Nephron progenitor cell (in vitro differentiated cells): ENCODE results near the gene ZBTB40.
A peak's percentile ranks its signal among the peaks of the same experiment; 100 is the strongest.

Source experiments
- DNase-seq: peaks from one replicate; pipeline ENCODE4 v3.0.0; 2021
- H3K27ac Mint-ChIP-seq: 2 replicates; pipeline ENCODE4 v1.8.0; 2021; ENCODE audit warnings: mild to moderate bottlenecking, moderate library complexity, mixed read lengths
- H3K27me3 Mint-ChIP-seq: 2 replicates; pipeline ENCODE4 v1.8.0; 2021; ENCODE audit warnings: mild to moderate bottlenecking, low read depth, mixed read lengths; ENCODE audit not compliant: poor library complexity
- H3K36me3 Mint-ChIP-seq: 2 replicates; pipeline ENCODE4 v1.8.0; 2021; ENCODE audit warnings: low read depth, mixed read lengths
- H3K4me1 Mint-ChIP-seq: 2 replicates; pipeline ENCODE4 v1.8.0; 2021; ENCODE audit warnings: mixed read lengths
- H3K4me3 Mint-ChIP-seq: 2 replicates; pipeline ENCODE4 v1.8.0; 2021; ENCODE audit warnings: mild to moderate bottlenecking, moderate library complexity, mixed read lengths
- H3K9me3 Mint-ChIP-seq: 2 replicates; pipeline ENCODE4 v1.8.0; 2021; ENCODE audit warnings: mild to moderate bottlenecking, moderate library complexity, mixed read lengths
- CTCF ChIP-seq: fragments of 200-600 bp; sonication (generic); IDR thresholded peaks from 2 replicates; pipeline ENCODE4 v1.5.0; 2021; ENCODE audit warnings: antibody characterized with exemption

Gene ZBTB40

GRCh38 chr1:22539510-22540118 is 88.0 kb downstream of the ZBTB40 start:
- Mint-ChIP-seq H3K4me3 (no peak overlapping the region), H3K27me3 (peaks cover 21% of the 10 kb centered on the region), H3K36me3 (no peaks in the 10 kb centered on the region), H3K27ac (peak overlapping the region; percentile 22), H3K4me1 (peaks cover 16% of the 10 kb centered on the region), H3K9me3 (no peaks in the 10 kb centered on the region)
- DNase-seq: no peak
- no peak for TF ChIP-seq CTCF

GRCh38 chr1:22540337-22540736 is 88.7 kb downstream of the ZBTB40 start:
- no peak for TF ChIP-seq CTCF
- Mint-ChIP-seq H3K27ac (peak overlapping the region; percentile 22), H3K27me3 (peaks cover 26% of the 10 kb centered on the region), H3K9me3 (no peaks in the 10 kb centered on the region), H3K4me1 (peaks cover 16% of the 10 kb centered on the region), H3K4me3 (no peak overlapping the region), H3K36me3 (no peaks in the 10 kb centered on the region)
- DNase-seq: no peak

GRCh38 chr1:22542886-22543285 is 91.2 kb downstream of the ZBTB40 start:
- TF ChIP-seq CTCF: no peak
- H3K36me3 Mint-ChIP-seq: no peaks in the 10 kb centered on the region
- H3K4me1 Mint-ChIP-seq: peaks cover 12% of the 10 kb centered on the region
- H3K4me3 Mint-ChIP-seq: no peak overlapping the region
- peaks cover 51% of the 10 kb centered on the region for H3K27me3 Mint-ChIP-seq
- DNase-seq: no peak
- no peaks in the 10 kb centered on the region for H3K9me3 Mint-ChIP-seq
- H3K27ac Mint-ChIP-seq: no peak overlapping the region

- Mint-ChIP-seq H3K4me3 (no peak overlapping the region), H3K36me3 (no peaks in the 10 kb centered on the region), H3K27me3 (peaks cover 55% of the 10 kb centered on the region), H3K9me3 (no peaks in the 10 kb centered on the region), H3K4me1 (peaks cover 5% of the 10 kb centered on the region), H3K27ac (no peak overlapping the region)
- no peak for DNase-seq
- TF ChIP-seq CTCF: no peak
Measured at GRCh38 chr1:22543679-22544078, 92.0 kb downstream of the ZBTB40 start.

- no peak for DNase-seq
- Mint-ChIP-seq H3K9me3 (no peaks in the 10 kb centered on the region), H3K4me3 (no peak overlapping the region), H3K27ac (no peak overlapping the region), H3K27me3 (peaks cover 64% of the 10 kb centered on the region), H3K4me1 (no peaks in the 10 kb centered on the region), H3K36me3 (no peaks in the 10 kb centered on the region)
- TF ChIP-seq CTCF: no peak
Measured at GRCh38 chr1:22544606-22545005, 93.0 kb downstream of the ZBTB40 start.

- DNase-seq: no peak
- peak overlapping the region; percentile 1 for H3K27ac Mint-ChIP-seq
- no peaks in the 10 kb centered on the region for H3K9me3 Mint-ChIP-seq
- no peak overlapping the region for H3K4me3 Mint-ChIP-seq
- TF ChIP-seq CTCF: no peak
- H3K27me3 Mint-ChIP-seq: peaks cover 65% of the 10 kb centered on the region
- H3K4me1 Mint-ChIP-seq: no peaks in the 10 kb centered on the region
- no peaks in the 10 kb centered on the region for H3K36me3 Mint-ChIP-seq
Measured at GRCh38 chr1:22545141-22545540, 93.5 kb downstream of the ZBTB40 start.
